Calu3 (cell line): Measurements from ENCODE around the gene TRIM60. TPM values are rescaled to one million over a fixed set of nuclear protein-coding genes. Genes with fewer than 3 reads are reported as not detected.

Source experiments
- BruUV-seq: library from RNA; stranded (reverse); fragments of 400-500 nt; replicated peaks from 2 replicates; lab custom pipeline; 2021; lab: Mats Ljungman, UMichigan
- CTCF ChIA-PET: fragments of 300-600 bp; sonication (Branson Sonifier 250); formaldehyde crosslinking; loops from one replicate; lab custom pipeline; 2022; ENCODE audit warnings: antibody characterized with exemption; lab: Charles Lee
- DNase-seq: peaks from one replicate; pipeline ENCODE4 v3.0.0; 2022
- H3K27ac Mint-ChIP-seq: one replicate; pipeline ENCODE4 v1.8.0; 2022; ENCODE audit warnings: mixed read lengths; ENCODE audit not compliant: unreplicated experiment
- H3K27me3 Mint-ChIP-seq: one replicate; pipeline ENCODE4 v1.8.0; 2022; ENCODE audit warnings: mixed read lengths; ENCODE audit not compliant: unreplicated experiment
- H3K36me3 Mint-ChIP-seq: one replicate; pipeline ENCODE4 v1.8.0; 2022; ENCODE audit warnings: mild to moderate bottlenecking, moderate library complexity, mixed read lengths; ENCODE audit not compliant: insufficient read depth, unreplicated experiment
- H3K4me1 Mint-ChIP-seq: one replicate; pipeline ENCODE4 v1.8.0; 2022; ENCODE audit warnings: mild to moderate bottlenecking, low read depth, mixed read lengths; ENCODE audit not compliant: unreplicated experiment
- H3K4me3 Mint-ChIP-seq: one replicate; pipeline ENCODE4 v1.8.0; 2022; ENCODE audit warnings: mild to moderate bottlenecking, low read depth, moderate library complexity, mixed read lengths; ENCODE audit not compliant: unreplicated experiment
- H3K9me3 Mint-ChIP-seq: one replicate; pipeline ENCODE4 v1.8.0; 2022; ENCODE audit warnings: low read depth, mixed read lengths; ENCODE audit not compliant: unreplicated experiment
- CTCF ChIP-seq: fragments of 200-600 bp; IDR thresholded peaks from one replicate; pipeline ENCODE4 v1.8.0; 2022; ENCODE audit warnings: antibody characterized with exemption; ENCODE audit not compliant: unreplicated experiment
- intact Hi-C: fragments of 100-400 bp; cut with micrococcal nuclease; formaldehyde crosslinking; loops from one replicate; pipeline ENCODE4 v1.10.0; 2022; ENCODE audit not compliant: unreplicated experiment
- total RNA-seq: library from RNA; stranded (reverse); gene quantifications from 2 replicates; pipeline ENCODE4 v1.2.3, GENCODE V29; 2022

The TRIM60 gene
- total RNA-seq, 1 experiment from 2014 or later, result not detected

GRCh38 chr4:165085946-165086345 is 54.1 kb downstream of the TRIM60 start:
- no peak for DNase-seq
- peaks cover 9% of the 10 kb centered on the region for H3K36me3 Mint-ChIP-seq
- intact Hi-C loops, result no loop called here
- H3K4me1 Mint-ChIP-seq, result no peaks in the 10 kb centered on the region
- no peaks in the 10 kb centered on the region for H3K9me3 Mint-ChIP-seq
- BruUV-seq, result no TSS peak
- H3K27me3 Mint-ChIP-seq, result no peaks in the 10 kb centered on the region
- CTCF ChIA-PET, result no interaction called here
- TF ChIP-seq CTCF, result no peak
- no peak overlapping the region for H3K4me3 Mint-ChIP-seq
- H3K27ac Mint-ChIP-seq, result no peak overlapping the region

- Mint-ChIP-seq H3K27me3 (no peaks in the 10 kb centered on the region), H3K9me3 (no peaks in the 10 kb centered on the region), H3K4me1 (no peaks in the 10 kb centered on the region), H3K27ac (no peak overlapping the region), H3K36me3 (peaks cover 9% of the 10 kb centered on the region), H3K4me3 (no peak overlapping the region)
- CTCF ChIA-PET, result interaction anchor here (0.6 kb wide), 1 partner anchor 40 kb away, joined by 5 read pairs; no protein-coding TSS in a partner anchor
- no TSS peak for BruUV-seq
- intact Hi-C loops, result no loop called here
- no peak for TF ChIP-seq CTCF
- no peak for DNase-seq
Observed at GRCh38 chr4:165088366-165088765, 56.6 kb downstream of the TRIM60 start.

Other genes with a start within 250 kb of the TRIM60 start
- not detected in 2 replicates for gene APELA, start 154.8 kb upstream of the TRIM60 start, total RNA-seq
- gene TRIM61, start 54.3 kb upstream of the TRIM60 start, total RNA-seq, result 0.39 and 0.45 TPM in 2 replicates
- not detected in 2 replicates for gene TRIM75, start 21.9 kb downstream of the TRIM60 start, total RNA-seq
- 18.4 and 21.1 TPM in 2 replicates for gene TMEM192, start 80.9 kb downstream of the TRIM60 start, total RNA-seq
- 12.9 and 13.8 TPM in 2 replicates for gene KLHL2, start 175.6 kb downstream of the TRIM60 start, total RNA-seq